Pancreas (tissue), 10 donors: Measurements from ENCODE around the gene NGFR. TPM values are rescaled to one million over a fixed set of nuclear protein-coding genes. Genes with fewer than 3 reads are reported as not detected.

Experiments
- ATAC-seq, 4 donors: fragments of 200-7000 bp; cut with Tn5 transposase; one replicate each; pipeline versions ENCODE4 v1.8.0 to v1.9.1; 2020; ENCODE audit warnings: mild to moderate bottlenecking in 4 of 4, moderate library complexity in 4 of 4
- DNase-seq, 6 donors: peaks; one replicate each; pipeline ENCODE4 v3.0.0-alpha.2; 2020
- FAIRE-seq: peaks from 2 replicates; lab custom pipeline; 2012; peaks lifted over from hg19 to GRCh38; lab: Jason Lieb, UNC
- H3K27ac ChIP-seq, 4 donors: fragments of 200-600 bp; sonication (generic); 1 replicate in 3 of 4; 2 replicates in 1 of 4; pipeline versions ENCODE4 v1.5.0 to v1.8.0; 2020
- H3K27me3 ChIP-seq, 4 donors: fragments of 200-600 bp; one replicate each; pipeline ENCODE4 v1.8.0; 2021
- H3K36me3 ChIP-seq, 3 donors: fragments of 200-600 bp; sonication (generic) in 1 of 3; one replicate each; pipeline versions ENCODE4 v1.5.0 to v1.8.0; 2020 to 2021
- H3K4me1 ChIP-seq, 3 donors: fragments of 200-600 bp; one replicate each; pipeline ENCODE4 v1.8.0; 2021
- H3K4me3 ChIP-seq, 4 donors: fragments of 200-600 bp; sonication (generic) in 2 of 4; one replicate each; pipeline versions ENCODE4 v1.5.0 to v1.8.0; 2020 to 2021
- H3K9me3 ChIP-seq, 4 donors: fragments of 200-600 bp; one replicate each; pipeline ENCODE4 v1.8.0; 2021
- CTCF ChIP-seq, 4 donors: fragments of 200-600 bp; sonication (generic) in 3 of 4; IDR thresholded peaks; one replicate each; pipeline versions ENCODE4 v1.5.0 to v1.8.0; 2021; ENCODE audit warnings: antibody characterized with exemption in 4 of 4
- WGBS, 2 donors: extraction: QIAGEN DNeasy Blood & Tissue Kit; methylation state at CpG; one replicate each; pipeline ENCODE4 v1.1.7; 2013; 5-methylcytosine and 5-hydroxymethylcytosine counted together
- intact Hi-C, 3 donors: fragments of 100-400 bp; cut with DNase I; formaldehyde crosslinking; loops; one replicate each; pipeline versions ENCODE4 v1.11.1 to v1.14.2; 2022
- polyA plus RNA-seq, 2 donors: library from polyadenylated mRNA; stranded (reverse); fragments of 200-250 nt; gene quantifications; one replicate each; pipeline ENCODE4 v1.2.3, GENCODE V29; 2013
- total RNA-seq, 6 donors: library from RNA; stranded (reverse); fragmentation: NEBNext Ultra II Directional in 4 of 6; extraction: Animal tissue kit (Norgen Biotek cat#: 25700) in 4 of 6; gene quantifications; one replicate each; pipeline versions ENCODE4 v1.2.1 to v1.2.4, GENCODE V29; 2021 to 2023
- donor health status: healthy with polysubstance abuse.
- donor health status: DM: no; HTN: no; CAD: no; lungs with moderate emphysema.
- donor health status: DM: no; HTN: no; CAD: no.
- donor health status: control.
- donor health status: control.
- donor health status: Bipolar disorder and iron deficiency.
- donor health status: DM: yes; HTN: yes; CAD: no.
- donor health status: DM: no; HTN: no; CAD: no.
- donor health status: DM: no; HTN: no; CAD: no.
- donor health status: DM: yes; HTN: yes; CAD: no.

NGFR gene
- total and polyA plus RNA-seq, 8 donors: 1.1 to 19.0 (median 4.7) TPM

GRCh38 chr17:49508866-49509587 is 13.9 kb downstream of the NGFR start:
- no peak for DNase-seq
- whole genome bisulfite sequencing, 2 donors: 42 to 53% methylated on average over 8 of the region's 8 CpGs
- Histone ChIP-seq H3K4me3 (no peak overlapping the region), H3K9me3 (no peaks in the 10 kb centered on the region), H3K36me3 (no peaks in the 10 kb centered on the region), H3K27me3 (no peaks in the 10 kb centered on the region), H3K27ac (no peak overlapping the region), H3K4me1 (no peaks in the 10 kb centered on the region)
- no peak for TF ChIP-seq CTCF (IDR thresholded peaks at IDR 0.05)
- no peak for FAIRE-seq
- intact Hi-C loops: no loop called here
- ATAC-seq: no peak

- H3K27ac ChIP-seq: no peak overlapping the region
- no peaks in the 10 kb centered on the region for H3K9me3 ChIP-seq
- DNase-seq (no peak), FAIRE-seq (no peak), ATAC-seq (no peak)
- no peaks in the 10 kb centered on the region for H3K4me1 ChIP-seq
- intact Hi-C loops: no loop called here
- H3K27me3 ChIP-seq: no peaks in the 10 kb centered on the region
- H3K36me3 ChIP-seq: no peaks in the 10 kb centered on the region
- WGBS, 2 donors: 66 to 70% methylated on average over 3 of the region's 3 CpGs
- no peak overlapping the region for H3K4me3 ChIP-seq
- TF ChIP-seq CTCF (IDR thresholded peaks at IDR 0.05): no peak
These were observed 14.5 kb downstream of the NGFR start for GRCh38 chr17:49509588-49509917.

- Histone ChIP-seq H3K4me1 (peaks cover 0 to 1% (median 0%) of the 10 kb centered on the region in 3 donors), H3K9me3 (no peaks in the 10 kb centered on the region), H3K27ac (no peak overlapping the region), H3K36me3 (no peaks in the 10 kb centered on the region), H3K27me3 (no peaks in the 10 kb centered on the region), H3K4me3 (no peak overlapping the region)
- DNase-seq: no peak
- no peak for TF ChIP-seq CTCF (IDR thresholded peaks at IDR 0.05)
- WGBS, 2 donors: 76 to 80% methylated on average over 13 of the region's 13 CpGs
- intact Hi-C loops: no loop called here
- no peak for ATAC-seq
- FAIRE-seq: no peak
These were observed 15.1 kb downstream of the NGFR start for GRCh38 chr17:49510059-49510719.

- Histone ChIP-seq H3K27me3 (no peaks in the 10 kb centered on the region), H3K27ac (no peak overlapping the region), H3K36me3 (no peaks in the 10 kb centered on the region), H3K9me3 (no peaks in the 10 kb centered on the region), H3K4me3 (no peak overlapping the region), H3K4me1 (peaks cover 4 to 6% (median 4%) of the 10 kb centered on the region in 3 donors)
- 83% methylated on average over 5 of the region's 5 CpGs for WGBS, 2 donors
- no peak for TF ChIP-seq CTCF (IDR thresholded peaks at IDR 0.05)
- no peak for DNase-seq
- intact Hi-C loops: no loop called here
- no peak for ATAC-seq
- FAIRE-seq: no peak
These were observed 15.6 kb downstream of the NGFR start for GRCh38 chr17:49510720-49511110.

- H3K27ac ChIP-seq: no peak overlapping the region
- no peak for DNase-seq
- no peaks in the 10 kb centered on the region for H3K36me3 ChIP-seq
- ATAC-seq: no peak
- no peak for TF ChIP-seq CTCF (IDR thresholded peaks at IDR 0.05)
- no peaks in the 10 kb centered on the region for H3K27me3 ChIP-seq
- H3K4me3 ChIP-seq: no peak overlapping the region
- peaks cover 5 to 11% (median 6%) of the 10 kb centered on the region in 3 donors for H3K4me1 ChIP-seq
- H3K9me3 ChIP-seq: no peaks in the 10 kb centered on the region
- no peak for FAIRE-seq
- intact Hi-C loops: no loop called here
- WGBS, 2 donors: 82% methylated on average over 16 of the region's 16 CpGs
These were observed 16.7 kb downstream of the NGFR start for GRCh38 chr17:49511810-49512209.
